Endothelial cell of coronary artery (primary cell): ENCODE results near the gene CCN2. TPM values are rescaled to one million over a fixed set of nuclear protein-coding genes. Genes with fewer than 3 reads are reported as not detected.

Experiments used
- total RNA-seq: library from RNA; depleted of rRNA; stranded (reverse); fragments of >200 nt; gene quantifications from 2 replicates; pipeline ENCODE4 v1.2.3, GENCODE V29; 2014

CCN2 gene
- 276 and 808 TPM in 2 replicates for total RNA-seq

GRCh38 chr6:131950767-131951575, at the start of gene CCN2:
TSS of gene CCN2 (minus strand) at chr6:131951372. CDS start at chr6:131951172, 200 bp downstream.

Other genes starting within 250 kb of the CCN2 start
- not detected in 2 replicates for gene OR2A4, start 250.0 kb downstream of the CCN2 start, total RNA-seq
- gene CTAGE9, start 240.4 kb downstream of the CCN2 start, total RNA-seq = not detected in 2 replicates
- gene ENPP1, start 143.4 kb downstream of the CCN2 start, total RNA-seq = 0.47 and 2.1 TPM in 2 replicates